Effector CD8-positive, alpha-beta T cell (primary cell): Measurements from ENCODE around the gene FTH1.
"Not testable (repeated sequence)": the region's sequence is repeated elsewhere in the genome, so short reads cannot be mapped to it uniquely, and the experiment has no call there.

Experiments used
- DNase-seq: peaks from one replicate; lab custom pipeline; 2025; lab: John Stamatoyannopoulos, UW

FTH1 gene

GRCh38 chr11:61978703-61979661 is 11.5 kb upstream of the FTH1 start:
- DNase-seq = no peak

DNA sequence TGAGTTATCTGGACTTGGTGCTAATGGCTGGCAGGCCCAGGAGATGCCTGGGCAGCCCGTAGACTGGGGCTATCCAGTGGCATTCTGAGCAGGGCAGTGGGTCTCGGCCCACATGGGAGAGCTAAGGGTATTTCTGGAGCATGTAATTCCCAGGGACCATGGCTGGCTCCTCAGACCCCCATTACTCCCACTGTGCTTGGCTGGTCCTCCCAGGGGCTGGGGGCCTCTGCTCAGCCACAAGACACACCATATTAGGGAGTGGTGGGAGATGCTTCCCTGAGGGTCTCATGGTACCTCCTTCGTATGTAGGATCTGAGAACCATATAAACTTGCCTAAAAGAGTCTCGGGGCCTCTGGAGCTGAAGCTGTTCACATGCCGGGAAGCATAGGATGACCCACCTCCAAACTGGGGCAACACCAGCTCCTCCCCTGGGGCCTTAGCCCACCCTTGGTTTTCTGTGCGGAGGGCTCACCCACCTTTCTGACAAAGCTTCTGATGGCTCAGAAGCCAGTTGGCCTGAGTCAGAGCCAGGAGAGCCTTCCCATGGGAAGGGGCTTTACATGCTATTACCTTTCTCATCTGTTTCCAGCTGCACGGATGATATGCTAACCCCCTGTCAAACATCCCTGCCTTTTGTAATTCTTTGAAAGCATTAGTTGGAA is 9.5 kb upstream of the FTH1 start:
- no peak for DNase-seq

DNA sequence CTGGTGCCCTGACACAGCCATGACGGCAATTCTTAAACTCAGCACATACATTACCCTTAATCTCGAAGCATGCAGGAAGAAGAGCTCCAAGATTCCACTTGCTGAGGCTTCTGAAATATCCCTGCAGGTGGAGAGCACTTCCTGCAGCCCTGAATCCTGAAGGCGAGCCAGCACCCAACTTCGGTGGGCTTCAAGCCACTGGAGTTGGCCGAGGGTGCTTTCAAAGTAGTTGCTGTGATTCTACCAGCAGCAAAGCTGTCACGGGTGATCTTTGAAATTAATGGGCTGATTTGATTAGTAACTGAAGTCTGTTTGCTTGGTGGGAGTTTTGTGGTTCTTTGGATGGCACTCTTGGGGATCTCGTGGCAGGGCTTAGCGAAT is 9.0 kb upstream of the FTH1 start:
- no peak for DNase-seq

DNA sequence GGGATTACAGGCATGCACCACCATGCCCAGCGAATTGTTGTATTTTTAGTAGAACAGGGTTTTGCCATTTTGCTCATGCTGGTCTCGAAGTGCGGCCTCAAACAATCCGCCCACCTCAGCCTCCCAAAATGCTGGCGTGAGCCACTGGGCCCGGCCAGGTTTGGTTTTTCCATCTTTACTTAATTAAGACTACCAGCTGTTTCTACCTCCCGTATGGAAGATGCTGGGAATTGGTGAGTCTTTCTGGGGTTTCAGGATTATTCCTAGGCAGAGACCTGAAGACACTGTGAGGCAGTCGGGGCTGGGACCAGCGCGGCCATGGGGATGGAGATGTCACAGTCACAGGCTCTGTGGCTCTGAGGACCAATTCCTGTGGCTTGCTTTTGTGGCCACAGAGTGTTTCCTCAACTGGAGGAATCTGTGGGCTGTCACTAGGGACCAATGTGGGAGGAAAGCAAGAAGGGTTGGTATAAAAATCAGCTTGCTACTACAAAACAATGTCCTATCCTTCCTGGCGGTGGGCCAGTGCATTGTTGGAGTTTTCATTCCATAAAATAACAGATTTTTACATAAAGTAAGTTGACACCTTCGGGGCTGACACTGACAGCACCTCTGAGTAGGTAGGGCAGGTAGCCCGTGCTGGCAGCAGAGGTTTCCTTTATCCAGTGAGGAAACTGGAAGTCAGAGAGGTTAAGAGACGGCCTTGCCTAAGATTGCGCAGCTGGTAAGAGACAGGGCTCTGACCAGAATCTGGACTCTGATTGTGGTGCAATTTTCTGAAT is 8.4 kb upstream of the FTH1 start:
- no peak for DNase-seq

DNA sequence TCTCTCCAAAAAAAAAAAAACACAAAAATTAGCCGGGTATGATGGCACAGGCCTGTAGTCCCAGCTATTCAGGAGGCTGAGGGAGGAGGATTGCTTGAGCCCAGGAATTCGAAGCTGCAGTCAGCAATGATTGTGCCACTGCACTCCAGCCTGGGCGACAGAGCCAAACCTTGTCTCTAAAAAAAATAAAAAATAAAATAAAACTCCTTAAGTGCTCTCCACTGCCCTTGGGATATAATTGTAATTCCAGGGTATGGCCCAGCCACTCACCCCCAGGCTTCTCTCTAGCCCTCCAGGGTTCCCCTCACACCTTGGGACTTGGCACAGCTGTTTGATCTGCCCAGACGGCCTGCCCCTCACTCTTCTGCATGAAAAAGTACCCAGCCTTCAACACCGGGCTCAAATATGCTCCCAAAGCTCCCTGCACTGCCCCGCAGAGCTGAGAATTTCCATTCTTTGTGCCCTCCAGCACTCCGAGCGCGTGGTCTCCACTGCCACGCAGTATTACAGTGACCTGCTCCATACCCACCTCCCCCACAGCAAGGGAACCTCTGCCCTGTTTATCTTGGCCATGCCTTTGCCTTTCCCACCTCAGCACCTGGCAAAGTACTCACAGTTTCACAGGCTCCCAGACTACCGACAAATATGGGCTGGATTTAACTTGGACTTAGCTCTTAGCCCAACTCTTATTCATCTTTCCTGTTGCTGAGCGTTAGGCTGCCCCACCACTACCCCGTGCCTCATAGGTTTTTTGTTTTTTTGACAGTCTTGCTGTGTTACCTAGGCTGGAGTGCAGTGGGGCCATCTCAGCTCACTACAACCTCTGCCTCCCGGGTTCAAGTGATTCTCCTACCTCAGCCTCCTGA is 7.6 kb upstream of the FTH1 start:
- no peak for DNase-seq

DNA sequence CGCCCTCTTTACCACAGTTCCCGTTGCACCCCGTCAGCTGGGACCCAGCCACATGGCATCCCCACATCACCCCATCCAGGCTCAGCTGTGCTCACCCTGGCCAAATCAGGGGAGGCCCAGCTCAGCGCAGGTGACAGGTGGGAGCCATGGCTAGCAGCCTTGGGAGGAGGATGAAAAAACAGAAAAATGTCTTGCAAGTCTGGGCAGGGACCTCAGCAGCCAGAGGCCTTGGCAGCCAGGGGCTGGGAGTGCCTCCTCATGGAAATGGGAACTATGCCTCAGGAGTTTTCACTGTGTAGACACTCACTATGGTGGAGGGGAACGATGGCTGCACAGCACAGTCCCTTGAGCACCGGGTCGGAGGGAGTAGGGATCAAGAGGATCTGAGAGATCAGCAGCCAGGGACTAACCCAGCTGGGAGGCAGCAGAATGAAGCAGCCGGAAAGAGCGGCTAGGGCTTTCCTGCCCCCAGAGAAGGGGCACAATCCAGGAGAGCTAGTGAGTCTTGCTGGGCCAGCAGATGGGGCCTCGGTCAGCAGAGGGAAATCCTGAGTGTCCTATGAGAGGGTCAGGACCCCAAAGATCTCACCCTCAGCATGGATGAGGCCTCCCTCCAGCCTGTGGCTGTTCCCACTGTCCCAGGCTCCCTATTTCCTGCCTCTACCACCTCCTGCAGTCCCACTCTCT is 6.2 kb upstream of the FTH1 start:
- DNase-seq = no peak

- DNase-seq = no peak
These were observed 5.4 kb upstream of the FTH1 start for GRCh38 chr11:61972672-61973475.

DNA sequence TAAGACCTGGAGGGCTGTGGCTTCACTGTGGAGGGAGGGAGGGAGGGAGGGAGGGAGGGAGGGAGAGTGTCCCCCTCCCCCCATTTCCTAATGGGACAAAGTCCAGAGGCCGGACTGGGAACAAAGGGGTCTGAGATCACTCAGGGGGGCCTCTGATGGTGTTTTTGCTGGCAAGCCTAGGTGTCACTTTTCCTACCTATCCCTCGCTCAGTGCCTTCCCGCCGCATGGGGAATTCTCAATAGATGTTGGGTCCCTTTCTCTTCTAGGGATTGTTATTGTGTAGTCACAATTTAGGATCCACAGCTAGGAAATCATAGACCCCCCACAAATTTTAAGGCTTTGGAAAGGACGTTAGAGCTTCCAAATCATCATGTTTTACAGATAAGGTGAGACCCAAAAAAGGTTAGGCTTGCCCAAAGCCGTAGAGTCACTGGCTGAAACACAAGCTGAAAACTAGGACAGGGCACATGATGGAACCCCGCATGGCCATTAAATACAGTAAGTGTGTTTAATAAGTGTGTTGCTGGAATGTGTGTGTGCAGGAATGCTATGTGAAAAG is 4.8 kb upstream of the FTH1 start:
- DNase-seq = no peak

DNA sequence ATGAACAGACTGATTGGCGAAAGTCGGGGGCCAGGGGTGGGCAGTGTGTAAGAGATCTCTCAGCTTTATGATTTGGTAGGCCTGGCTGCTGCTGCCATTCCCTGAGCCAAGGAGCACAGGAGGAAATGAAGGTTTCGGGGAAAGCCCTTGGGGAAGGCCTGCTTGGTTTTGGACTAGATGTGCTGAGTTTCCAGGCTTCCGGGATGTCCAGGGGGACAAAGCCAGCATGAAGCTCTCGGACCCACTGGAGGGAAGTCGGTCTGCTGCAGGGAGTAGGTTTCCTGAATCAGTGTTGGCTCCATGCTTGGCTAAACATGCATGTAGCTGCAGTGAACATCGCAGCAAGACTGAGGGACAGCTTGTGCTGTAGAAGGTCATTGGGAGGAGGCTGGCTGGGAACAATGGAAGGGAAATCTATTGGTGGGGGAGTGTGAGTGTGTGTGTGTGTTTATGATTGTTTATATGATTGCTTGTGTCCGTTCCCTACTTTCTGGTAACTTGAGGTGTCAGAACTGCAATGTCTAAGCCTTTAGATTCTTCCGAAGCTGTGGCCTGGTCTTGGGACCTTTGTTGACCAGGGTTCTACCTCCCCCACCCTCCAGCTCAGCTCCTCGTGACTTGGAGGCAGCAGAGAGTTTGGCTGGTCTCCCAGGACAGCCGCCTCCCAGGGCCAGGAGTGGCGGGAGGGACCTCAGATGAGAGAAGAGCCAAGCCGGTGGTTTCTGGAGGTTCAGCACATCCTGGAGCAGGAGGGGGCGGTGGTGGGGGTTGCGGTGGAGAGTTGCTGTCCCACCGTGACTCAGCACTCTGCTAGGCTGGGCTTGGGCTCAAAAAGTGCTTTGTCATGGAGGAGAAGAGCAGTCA is 4.0 kb upstream of the FTH1 start:
- no peak for DNase-seq

- DNase-seq = no peak
These were observed 2.6 kb upstream of the FTH1 start for GRCh38 chr11:61969838-61970662.

- no peak for DNase-seq
These were observed 1.9 kb upstream of the FTH1 start for GRCh38 chr11:61969391-61969758.

- no peak for DNase-seq
These were observed 1.4 kb upstream of the FTH1 start for GRCh38 chr11:61968758-61969390.

GRCh38 chr11:61967924-61968757 is 707 bp upstream of the FTH1 start:
- peak; percentile 21 for DNase-seq

DNA sequence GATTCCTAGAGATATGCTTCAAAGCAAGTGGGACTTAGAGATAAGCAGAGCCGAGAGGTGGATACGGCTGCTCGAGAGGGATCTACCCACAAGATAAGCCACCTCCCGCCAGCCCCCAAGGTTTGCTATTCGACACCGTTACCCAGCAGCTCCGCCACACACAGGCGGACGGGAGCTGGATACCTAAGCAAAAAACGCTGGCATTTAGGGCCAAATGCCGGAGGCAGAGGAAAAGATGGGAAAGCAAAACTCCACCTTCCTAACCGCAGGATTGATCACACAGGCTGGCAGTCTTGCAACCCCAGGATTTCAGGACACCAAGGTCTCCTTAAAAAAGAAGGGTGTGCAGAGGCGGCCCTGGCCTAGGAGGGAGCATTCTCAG is 709 bp downstream of the FTH1 start:
- DNase-seq = no peak

DNA sequence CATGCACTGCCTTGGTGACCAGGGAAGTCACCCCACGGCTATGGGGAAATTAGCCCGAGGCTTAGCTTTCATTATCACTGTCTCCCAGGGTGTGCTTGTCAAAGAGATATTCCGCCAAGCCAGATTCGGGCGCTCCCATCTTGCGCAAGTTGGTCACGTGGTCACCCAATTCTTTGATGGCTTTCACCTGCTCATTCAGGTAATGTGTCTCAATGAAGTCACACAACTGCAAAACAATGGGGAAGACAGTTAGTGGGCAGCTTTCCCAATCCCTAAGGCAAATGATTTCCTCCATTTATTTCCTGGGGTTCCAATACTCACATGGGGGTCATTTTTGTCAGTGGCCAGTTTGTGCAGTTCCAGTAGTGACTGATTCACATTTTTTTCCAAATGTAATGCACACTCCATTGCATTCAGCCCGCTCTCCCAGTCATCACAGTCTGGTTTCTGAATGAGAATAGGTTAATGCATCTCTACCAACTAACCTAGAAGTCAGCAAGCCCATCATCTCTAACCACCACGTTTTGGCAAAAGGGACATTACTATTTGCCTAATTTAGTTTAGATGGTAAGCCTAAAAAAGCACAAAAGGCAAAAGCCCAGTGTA is 2.7 kb downstream of the FTH1 start:
- not testable (repeated sequence) for DNase-seq

- DNase-seq = no peak
These were observed 3.3 kb downstream of the FTH1 start for GRCh38 chr11:61964058-61964665.
